PFSK-1 (cell line): ENCODE measurements around the gene STPG2.

Experiments
- FOXP2 ChIP-seq: optimal IDR thresholded peaks from 2 replicates; pipeline ENCODE3; 2011; ENCODE audit warnings: borderline replicate concordance, control low read depth, inconsistent platforms; ENCODE audit not compliant: insufficient read depth; ENCODE audit errors: extremely low read length, extremely low read depth
- POLR2AphosphoS5 ChIP-seq: IDR thresholded peaks from 2 replicates; pipeline ENCODE4 v1.6.1; 2012; ENCODE audit warnings: low read depth, mild to moderate bottlenecking, control low read depth, low read length, moderate library complexity
- REST ChIP-seq, 2 experiments: IDR thresholded peaks; 2 replicates each; pipeline versions ENCODE4 v1.6.1 to v1.8.0; 2011 to 2012; ENCODE audit warnings: low read depth in 2 of 2, low read length in 2 of 2, control low read depth in 1 of 2, inconsistent platforms in 1 of 2, mild to moderate bottlenecking in 1 of 2, moderate library complexity in 1 of 2; ENCODE audit not compliant: insufficient read depth in 1 of 2
- SIN3A ChIP-seq: IDR thresholded peaks from 2 replicates; pipeline ENCODE4 v1.6.1; 2012; ENCODE audit warnings: mild to moderate bottlenecking, low read length, moderate library complexity, borderline replicate concordance; ENCODE audit not compliant: insufficient read depth
- TAF1 ChIP-seq: IDR thresholded peaks from 2 replicates; pipeline ENCODE4 v1.6.1; 2012; ENCODE audit warnings: low read length, control low read depth, borderline replicate concordance; ENCODE audit not compliant: insufficient read depth

The STPG2 gene

GRCh38 chr4:97762115-97762512, 381.2 kb downstream of the STPG2 start:
- no peak for TF ChIP-seq POLR2AphosphoS5

- no peak for TF ChIP-seq TAF1
- TF ChIP-seq SIN3A: no peak
- no peak for TF ChIP-seq REST (IDR thresholded peaks at IDR 0.05; ENCODE audit: insufficient read depth in 1 of 2, low read depth in 2 of 2, low read length in 2 of 2)
- no peak for TF ChIP-seq POLR2AphosphoS5
Observed at GRCh38 chr4:97761445-97762114, 381.7 kb downstream of the STPG2 start.

- TF ChIP-seq FOXP2 (no peak), POLR2AphosphoS5 (no peak), REST (IDR thresholded peaks at IDR 0.05; ENCODE audit: insufficient read depth in 1 of 2, low read depth in 2 of 2, low read length in 2 of 2) (no peak), TAF1 (no peak), SIN3A (no peak)
Observed at GRCh38 chr4:97759785-97760184, 383.5 kb downstream of the STPG2 start.

- no peak for TF ChIP-seq POLR2AphosphoS5
- TF ChIP-seq SIN3A: no peak
- no peak for TF ChIP-seq TAF1
- TF ChIP-seq FOXP2: no peak
- no peak for TF ChIP-seq REST (IDR thresholded peaks at IDR 0.05; ENCODE audit: insufficient read depth in 1 of 2, low read depth in 2 of 2, low read length in 2 of 2)
Observed at GRCh38 chr4:97752599-97752998, 390.7 kb downstream of the STPG2 start.

GRCh38 chr4:97747945-97748344, 395.3 kb downstream of the STPG2 start:
- TF ChIP-seq FOXP2 (no peak), TAF1 (no peak), SIN3A (no peak)

GRCh38 chr4:97720869-97721432, 422.3 kb downstream of the STPG2 start:
- no peak for TF ChIP-seq REST (IDR thresholded peaks at IDR 0.05; ENCODE audit: insufficient read depth in 1 of 2, low read depth in 2 of 2, low read length in 2 of 2)
- TF ChIP-seq SIN3A: no peak
- TF ChIP-seq FOXP2: no peak
- no peak for TF ChIP-seq TAF1
- no peak for TF ChIP-seq POLR2AphosphoS5
